SK-N-SH treated with all-trans-retinoic acid at 6 μM for 48 hours (cell line): ENCODE results near the gene GPR12.

Source experiments
- ATAC-seq: fragments of 200-7000 bp; cut with Tn5 transposase; 3 replicates; pipeline ENCODE4 v1.9.1; 2020; ENCODE audit warnings: mild to moderate bottlenecking, moderate library complexity
- ARNTL ChIP-seq: fragments of 450-650 bp; formaldehyde crosslinking; IDR thresholded peaks from 2 replicates; pipeline ENCODE4 v1.5.0; 2020; ENCODE audit warnings: low read depth, mild to moderate bottlenecking, moderate library complexity, borderline replicate concordance
- BACH2 ChIP-seq: fragments of 250-450 bp; sonication (Bioruptor Pico); IDR thresholded peaks from 2 replicates; pipeline ENCODE4 v1.9.0; 2021; ENCODE audit warnings: mild to moderate bottlenecking, borderline replicate concordance
- CREB5 ChIP-seq: fragments of 250-450 bp; sonication (Bioruptor Pico); IDR thresholded peaks from 2 replicates; pipeline ENCODE4 v1.5.1; 2020; ENCODE audit warnings: low read depth, mild to moderate bottlenecking, moderate library complexity
- CSDC2 ChIP-seq: fragments of 250-450 bp; sonication (Bioruptor Pico); IDR thresholded peaks from 2 replicates; pipeline ENCODE4 v1.5.0; 2020; ENCODE audit warnings: mild to moderate bottlenecking, moderate library complexity
- CSRNP3 ChIP-seq: fragments of 250-450 bp; sonication (Bioruptor Pico); IDR thresholded peaks from 2 replicates; pipeline ENCODE4 v1.5.1; 2021; ENCODE audit warnings: mild to moderate bottlenecking, moderate library complexity
- ESRRG ChIP-seq: fragments of 250-450 bp; sonication (Bioruptor Pico); IDR thresholded peaks from 2 replicates; pipeline ENCODE4 v1.6.1; 2021; ENCODE audit warnings: mild to moderate bottlenecking
- GLIS3 ChIP-seq: fragments of 250-450 bp; sonication (Bioruptor Pico); IDR thresholded peaks from 2 replicates; pipeline ENCODE4 v1.5.0; 2020; ENCODE audit warnings: mild to moderate bottlenecking, moderate library complexity
- ISL1 ChIP-seq: fragments of 250-450 bp; sonication (Bioruptor Pico); IDR thresholded peaks from 2 replicates; pipeline ENCODE4 v2.1.2; 2022; ENCODE audit warnings: mild to moderate bottlenecking, moderate library complexity
- PPARA ChIP-seq: fragments of 250-450 bp; sonication (Bioruptor Pico); IDR thresholded peaks from 2 replicates; pipeline ENCODE4 v1.5.0; 2020; ENCODE audit warnings: mild to moderate bottlenecking, borderline replicate concordance
- RARB ChIP-seq: fragments of 250-450 bp; sonication (Bioruptor Pico); IDR thresholded peaks from 2 replicates; pipeline ENCODE4 v1.8.0; 2021; ENCODE audit warnings: mild to moderate bottlenecking, moderate library complexity
- SNAI2 ChIP-seq: fragments of 250-450 bp; sonication (Bioruptor Pico); IDR thresholded peaks from 2 replicates; pipeline ENCODE4 v1.5.0; 2020; ENCODE audit warnings: mild to moderate bottlenecking, moderate library complexity
- TCF4 ChIP-seq: fragments of 250-450 bp; sonication (Bioruptor Pico); IDR thresholded peaks from 2 replicates; pipeline ENCODE4 v1.8.0; 2021; ENCODE audit warnings: mild to moderate bottlenecking, moderate library complexity, borderline replicate concordance
- TOX ChIP-seq: fragments of 250-450 bp; sonication (Bioruptor Pico); IDR thresholded peaks from 2 replicates; pipeline ENCODE4 v1.8.0; 2021; ENCODE audit warnings: mild to moderate bottlenecking, moderate library complexity, borderline replicate concordance
- TSHZ2 ChIP-seq: fragments of 250-450 bp; sonication (Bioruptor Pico); IDR thresholded peaks from 2 replicates; pipeline ENCODE4 v1.5.0; 2020; ENCODE audit warnings: mild to moderate bottlenecking, moderate library complexity
- ZC3H10 ChIP-seq: fragments of 250-450 bp; sonication (Bioruptor Pico); IDR thresholded peaks from 2 replicates; pipeline ENCODE4 v1.5.1; 2021; ENCODE audit warnings: mild to moderate bottlenecking, moderate library complexity
- ZFP3 ChIP-seq: fragments of 250-450 bp; sonication (Bioruptor Pico); IDR thresholded peaks from 2 replicates; pipeline ENCODE4 v1.5.0; 2020; ENCODE audit warnings: mild to moderate bottlenecking, moderate library complexity
- ZFP30 ChIP-seq: fragments of 450-650 bp; formaldehyde crosslinking; IDR thresholded peaks from 2 replicates; pipeline ENCODE4 v1.5.0; 2022; ENCODE audit warnings: mild to moderate bottlenecking, moderate library complexity
- ZNF565 ChIP-seq: fragments of 450-650 bp; formaldehyde crosslinking; conservative IDR thresholded peaks from 2 replicates; pipeline ENCODE4 v1.5.0; 2020; ENCODE audit warnings: low read depth, mild to moderate bottlenecking, moderate library complexity
- ZNF70 ChIP-seq: fragments of 450-650 bp; formaldehyde crosslinking; IDR thresholded peaks from 2 replicates; pipeline ENCODE4 v1.5.0; 2020; ENCODE audit warnings: mild to moderate bottlenecking, moderate library complexity
- ZNF8 ChIP-seq: fragments of 450-650 bp; formaldehyde crosslinking; IDR thresholded peaks from 2 replicates; pipeline ENCODE4 v1.5.0; 2020; ENCODE audit warnings: mild to moderate bottlenecking, moderate library complexity
- TF ChIP-seq, protein P1 (sequence below): fragments of 250-450 bp; sonication (Bioruptor Pico); IDR thresholded peaks from 2 replicates; pipeline ENCODE4 v1.8.0; 2020; ENCODE audit warnings: mild to moderate bottlenecking, moderate library complexity, borderline replicate concordance
- TF ChIP-seq, protein P2 (sequence below): fragments of 250-450 bp; sonication (Bioruptor Pico); IDR thresholded peaks from 2 replicates; pipeline ENCODE4 v1.8.0; 2021; ENCODE audit warnings: low read depth, mild to moderate bottlenecking, moderate library complexity, borderline replicate concordance

GPR12 gene

DNA sequence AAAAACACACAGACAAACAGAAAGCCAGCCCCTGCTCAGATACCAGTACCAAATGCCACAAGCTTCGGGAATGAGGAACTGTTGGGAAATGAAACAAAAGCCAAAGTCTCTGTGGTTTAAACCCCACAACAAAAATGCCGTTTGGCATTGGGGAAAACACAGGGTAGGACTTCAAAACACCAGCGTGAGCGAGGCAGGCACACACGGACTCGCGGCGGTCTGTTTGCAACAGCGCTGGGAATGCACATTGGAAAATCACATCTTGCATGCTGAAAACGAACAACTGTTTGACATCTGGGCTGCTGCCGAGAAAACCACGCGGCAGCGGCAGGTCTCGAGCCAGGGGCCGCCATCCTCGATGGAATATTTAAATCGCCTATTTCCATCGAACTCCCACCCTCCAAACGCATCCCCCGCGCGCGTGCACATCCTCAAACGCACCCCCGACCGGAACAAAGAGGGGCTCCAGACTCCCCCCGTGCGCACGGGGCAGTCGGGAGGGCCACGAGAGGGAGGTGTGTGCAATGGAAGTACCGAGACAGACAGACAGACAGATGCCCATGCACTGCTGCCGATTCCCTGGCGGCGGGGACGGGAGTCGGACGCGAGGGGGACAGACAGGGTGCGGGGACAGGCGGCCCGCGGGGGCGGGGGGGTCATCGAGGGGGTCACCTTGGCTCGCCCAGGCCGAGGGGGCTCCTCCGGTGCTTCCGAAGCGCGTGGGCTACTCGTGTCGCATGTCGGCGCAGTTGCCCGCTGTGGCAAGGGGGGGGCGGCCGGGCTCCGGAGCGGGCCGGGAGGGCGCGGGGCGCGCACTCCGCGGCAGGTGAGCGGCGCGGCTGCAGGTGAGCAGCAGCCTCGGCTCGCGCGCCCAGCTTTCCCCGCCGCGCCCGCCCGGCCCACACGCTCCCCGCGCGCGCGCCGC, at the start of gene GPR12:
TSS of gene GPR12 (minus strand) at position 880 of the 925 bp plus-strand sequence. CDS start 959 bp downstream, outside the sequence.
- peak; percentile 65 for ATAC-seq
- TF ChIP-seq ESRRG (no peak), ARNTL (CRISPR knock-in tag) (no peak), BACH2 (CRISPR knock-in tag) (no peak), CSDC2 (CRISPR knock-in tag) (no peak), TOX (CRISPR knock-in tag) (no peak), ZC3H10 (CRISPR knock-in tag) (no peak)
- TF ChIP-seq, protein P1, sequence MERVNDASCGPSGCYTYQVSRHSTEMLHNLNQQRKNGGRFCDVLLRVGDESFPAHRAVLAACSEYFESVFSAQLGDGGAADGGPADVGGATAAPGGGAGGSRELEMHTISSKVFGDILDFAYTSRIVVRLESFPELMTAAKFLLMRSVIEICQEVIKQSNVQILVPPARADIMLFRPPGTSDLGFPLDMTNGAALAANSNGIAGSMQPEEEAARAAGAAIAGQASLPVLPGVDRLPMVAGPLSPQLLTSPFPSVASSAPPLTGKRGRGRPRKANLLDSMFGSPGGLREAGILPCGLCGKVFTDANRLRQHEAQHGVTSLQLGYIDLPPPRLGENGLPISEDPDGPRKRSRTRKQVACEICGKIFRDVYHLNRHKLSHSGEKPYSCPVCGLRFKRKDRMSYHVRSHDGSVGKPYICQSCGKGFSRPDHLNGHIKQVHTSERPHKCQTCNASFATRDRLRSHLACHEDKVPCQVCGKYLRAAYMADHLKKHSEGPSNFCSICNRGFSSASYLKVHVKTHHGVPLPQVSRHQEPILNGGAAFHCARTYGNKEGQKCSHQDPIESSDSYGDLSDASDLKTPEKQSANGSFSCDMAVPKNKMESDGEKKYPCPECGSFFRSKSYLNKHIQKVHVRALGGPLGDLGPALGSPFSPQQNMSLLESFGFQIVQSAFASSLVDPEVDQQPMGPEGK (CRISPR knock-in tag), result no peak

DNA sequence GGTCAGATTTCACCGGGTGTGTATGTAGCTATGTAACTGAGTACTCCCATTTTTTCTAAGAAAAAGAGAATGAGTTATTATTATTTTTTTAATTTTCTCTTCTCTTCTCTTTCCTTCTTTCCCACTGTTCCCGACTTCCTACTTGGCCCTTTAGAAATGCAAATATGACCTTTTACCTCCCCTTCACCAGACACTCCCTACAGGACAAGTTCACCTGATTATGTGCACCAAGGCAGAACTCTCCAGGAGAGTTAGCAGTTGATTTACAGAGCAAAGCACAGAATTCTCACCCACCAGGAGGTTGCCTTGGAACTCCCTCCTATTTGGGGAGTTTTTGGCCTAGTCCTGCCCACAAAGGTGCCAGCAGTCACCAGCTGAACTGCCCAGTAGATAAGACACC, 49.5 kb upstream of the GPR12 start:
- TF ChIP-seq ZFP30 (CRISPR knock-in tag) (no peak), ZC3H10 (CRISPR knock-in tag) (no peak), ZNF565 (no peak), ESRRG (no peak)
- ATAC-seq, result no peak

- no peak for TF ChIP-seq TSHZ2 (CRISPR knock-in tag)
- no peak for TF ChIP-seq ZNF70 (CRISPR knock-in tag)
- no peak for TF ChIP-seq CSDC2 (CRISPR knock-in tag)
- TF ChIP-seq ZFP3 (CRISPR knock-in tag), result no peak
- no peak for TF ChIP-seq ARNTL (CRISPR knock-in tag)
- TF ChIP-seq ISL1, result no peak
- TF ChIP-seq ZNF565, result no peak
- TF ChIP-seq CSRNP3 (CRISPR knock-in tag), result no peak
- TF ChIP-seq SNAI2, result no peak
- TF ChIP-seq ZFP30 (CRISPR knock-in tag), result no peak
- TF ChIP-seq PPARA, result no peak
- TF ChIP-seq, protein P1 (CRISPR knock-in tag), result no peak
- no peak for TF ChIP-seq ZNF8
- TF ChIP-seq RARB (CRISPR knock-in tag), result no peak
- TF ChIP-seq TOX (CRISPR knock-in tag), result no peak
- TF ChIP-seq, all 23 proteins: peak for 0
- ATAC-seq, result no peak
These were observed 46.3 kb upstream of the GPR12 start for GRCh38 chr13:26806891-26807290.

- ATAC-seq, result no peak
- TF ChIP-seq PPARA, result no peak
- no peak for TF ChIP-seq TCF4 (CRISPR knock-in tag)
- TF ChIP-seq SNAI2, result no peak
- no peak for TF ChIP-seq RARB (CRISPR knock-in tag)
- no peak for TF ChIP-seq ZFP3 (CRISPR knock-in tag)
- TF ChIP-seq CREB5, result no peak
- no peak for TF ChIP-seq ZC3H10 (CRISPR knock-in tag)
- no peak for TF ChIP-seq ZNF70 (CRISPR knock-in tag)
- no peak for TF ChIP-seq TOX (CRISPR knock-in tag)
- no peak for TF ChIP-seq CSRNP3 (CRISPR knock-in tag)
- TF ChIP-seq, protein P2, sequence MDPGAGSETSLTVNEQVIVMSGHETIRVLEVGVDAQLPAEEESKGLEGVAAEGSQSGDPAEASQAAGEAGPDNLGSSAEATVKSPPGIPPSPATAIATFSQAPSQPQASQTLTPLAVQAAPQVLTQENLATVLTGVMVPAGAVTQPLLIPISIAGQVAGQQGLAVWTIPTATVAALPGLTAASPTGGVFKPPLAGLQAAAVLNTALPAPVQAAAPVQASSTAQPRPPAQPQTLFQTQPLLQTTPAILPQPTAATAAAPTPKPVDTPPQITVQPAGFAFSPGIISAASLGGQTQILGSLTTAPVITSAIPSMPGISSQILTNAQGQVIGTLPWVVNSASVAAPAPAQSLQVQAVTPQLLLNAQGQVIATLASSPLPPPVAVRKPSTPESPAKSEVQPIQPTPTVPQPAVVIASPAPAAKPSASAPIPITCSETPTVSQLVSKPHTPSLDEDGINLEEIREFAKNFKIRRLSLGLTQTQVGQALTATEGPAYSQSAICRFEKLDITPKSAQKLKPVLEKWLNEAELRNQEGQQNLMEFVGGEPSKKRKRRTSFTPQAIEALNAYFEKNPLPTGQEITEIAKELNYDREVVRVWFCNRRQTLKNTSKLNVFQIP (CRISPR knock-in tag), result no peak
- TF ChIP-seq GLIS3 (CRISPR knock-in tag), result no peak
These were observed 27.4 kb upstream of the GPR12 start for GRCh38 chr13:26787961-26788360.
